Sigmoid colon (tissue), 4 donors: ENCODE measurements around the gene KRTDAP.

Source experiments
- POLR2A ChIP-seq, 2 donors: fragments of 450-650 bp; IDR thresholded peaks; one replicate each; pipeline ENCODE4 v1.6.1; 2016; ENCODE audit warnings: antibody characterized with exemption in 2 of 2, mild to moderate bottlenecking in 2 of 2, moderate library complexity in 2 of 2
- POLR2AphosphoS5 ChIP-seq, 4 donors: sonication (generic); formaldehyde crosslinking; IDR thresholded peaks; one replicate each; pipeline ENCODE4 v1.6.1; 2017; ENCODE audit warnings: antibody characterized with exemption in 4 of 4
- TF ChIP-seq, protein P1 (sequence below), 4 experiments: fragments of 450-650 bp in 3 of 4; fragments of 200-600 bp in 1 of 4; IDR thresholded peaks; one replicate each; pipeline ENCODE4 v1.5.1; 2016 to 2019; ENCODE audit warnings: antibody characterized with exemption in 4 of 4, mild to moderate bottlenecking in 3 of 4, moderate library complexity in 2 of 4

DNA sequence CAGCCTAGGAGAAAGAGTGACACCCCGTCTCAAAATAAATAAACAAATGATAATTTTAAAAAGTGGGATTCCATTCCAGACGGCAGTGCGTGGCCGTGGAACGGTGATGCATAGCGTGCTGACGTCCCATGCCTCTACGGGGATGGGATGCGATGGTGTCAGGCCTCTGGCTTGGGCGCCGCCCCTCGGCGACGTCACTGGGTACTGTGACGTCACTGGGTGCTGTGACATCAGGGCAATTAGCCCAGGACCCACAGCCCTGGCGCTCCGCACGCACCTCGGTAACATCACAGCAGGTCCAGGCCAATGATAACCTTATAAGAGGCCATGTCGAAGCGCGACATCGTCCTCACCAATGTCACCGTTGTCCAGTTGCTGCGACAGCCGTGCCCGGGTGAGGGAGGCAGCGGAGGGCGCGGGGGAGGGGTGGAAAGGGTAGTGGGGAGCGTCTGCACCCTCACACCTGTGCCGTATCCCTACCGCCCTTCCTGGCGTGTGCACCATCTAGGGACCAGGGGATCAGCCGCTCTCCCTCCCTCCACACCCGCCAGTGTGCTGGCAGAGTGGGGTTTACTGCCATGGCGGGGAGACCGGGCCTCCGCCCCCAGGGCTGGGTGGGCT lies 43.0 kb upstream of the KRTDAP start, which contains the start of gene GAPDHS:
- TF ChIP-seq POLR2AphosphoS5 (IDR thresholded peaks at IDR 0.05) (no peak), POLR2A (IDR thresholded peaks at IDR 0.05) (no peak)
- TF ChIP-seq, protein P1, sequence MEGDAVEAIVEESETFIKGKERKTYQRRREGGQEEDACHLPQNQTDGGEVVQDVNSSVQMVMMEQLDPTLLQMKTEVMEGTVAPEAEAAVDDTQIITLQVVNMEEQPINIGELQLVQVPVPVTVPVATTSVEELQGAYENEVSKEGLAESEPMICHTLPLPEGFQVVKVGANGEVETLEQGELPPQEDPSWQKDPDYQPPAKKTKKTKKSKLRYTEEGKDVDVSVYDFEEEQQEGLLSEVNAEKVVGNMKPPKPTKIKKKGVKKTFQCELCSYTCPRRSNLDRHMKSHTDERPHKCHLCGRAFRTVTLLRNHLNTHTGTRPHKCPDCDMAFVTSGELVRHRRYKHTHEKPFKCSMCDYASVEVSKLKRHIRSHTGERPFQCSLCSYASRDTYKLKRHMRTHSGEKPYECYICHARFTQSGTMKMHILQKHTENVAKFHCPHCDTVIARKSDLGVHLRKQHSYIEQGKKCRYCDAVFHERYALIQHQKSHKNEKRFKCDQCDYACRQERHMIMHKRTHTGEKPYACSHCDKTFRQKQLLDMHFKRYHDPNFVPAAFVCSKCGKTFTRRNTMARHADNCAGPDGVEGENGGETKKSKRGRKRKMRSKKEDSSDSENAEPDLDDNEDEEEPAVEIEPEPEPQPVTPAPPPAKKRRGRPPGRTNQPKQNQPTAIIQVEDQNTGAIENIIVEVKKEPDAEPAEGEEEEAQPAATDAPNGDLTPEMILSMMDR (IDR thresholded peaks at IDR 0.05), result no peak
